Epidermal melanocyte (primary cell): Measurements from ENCODE around the gene CRYAB.
A peak's percentile ranks its signal among the peaks of the same experiment; 100 is the strongest.
"Not testable (repeated sequence)": the region's sequence is repeated elsewhere in the genome, so short reads cannot be mapped to it uniquely, and the experiment has no call there.

Experiments used
- DNase-seq: peaks from one replicate; pipeline ENCODE4 v3.0.0; 2011; ENCODE audit warnings: low spot score; ENCODE audit not compliant: insufficient read length

Gene CRYAB

GRCh38 chr11:111908639-111909305 is 2.8 kb downstream of the CRYAB start:
- DNase-seq, result no peak

DNA sequence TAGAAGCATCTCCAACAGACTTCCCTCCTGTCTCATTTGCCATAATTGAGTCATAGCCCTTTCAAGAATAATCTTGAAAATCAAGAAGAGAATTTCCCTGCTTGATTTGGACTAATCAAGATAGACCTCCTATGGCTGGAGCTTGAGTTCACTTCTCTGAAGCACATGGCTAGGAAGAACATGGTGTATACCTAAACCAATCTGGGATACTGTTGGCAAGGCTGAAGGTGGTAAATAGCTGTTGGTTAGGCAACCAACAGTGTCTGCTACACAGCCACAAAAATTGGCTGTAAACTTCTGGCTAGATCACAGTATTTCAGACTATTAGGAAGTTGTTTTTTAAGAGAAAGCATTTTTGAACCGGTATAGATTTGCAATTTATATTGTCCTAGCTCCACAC is 4.9 kb downstream of the CRYAB start:
- DNase-seq, result no peak

DNA sequence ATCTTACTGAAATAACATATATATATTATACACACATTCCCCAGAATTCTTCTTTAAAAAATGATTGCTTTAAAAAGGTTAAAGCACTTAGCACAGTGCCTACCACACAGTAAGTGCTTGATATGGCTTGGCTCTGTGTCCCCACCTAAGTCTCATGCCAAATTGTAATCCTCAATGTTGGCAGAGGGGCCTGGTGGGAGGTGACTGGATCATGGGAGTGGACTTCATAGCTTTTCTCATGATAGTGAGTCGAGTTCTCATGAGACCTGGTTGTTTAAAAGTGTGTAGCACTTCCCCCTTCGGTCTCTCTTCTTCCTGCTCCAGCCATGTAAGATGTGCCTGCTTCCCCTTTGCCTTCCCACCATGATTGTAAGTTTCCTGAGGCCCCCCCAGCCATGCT is 6.2 kb downstream of the CRYAB start:
- no peak for DNase-seq

- DNase-seq, result no peak
Measured at GRCh38 chr11:111886844-111887243, 24.7 kb downstream of the CRYAB start.

- DNase-seq, result no peak
Measured at GRCh38 chr11:111886032-111886431, 25.5 kb downstream of the CRYAB start.

DNA sequence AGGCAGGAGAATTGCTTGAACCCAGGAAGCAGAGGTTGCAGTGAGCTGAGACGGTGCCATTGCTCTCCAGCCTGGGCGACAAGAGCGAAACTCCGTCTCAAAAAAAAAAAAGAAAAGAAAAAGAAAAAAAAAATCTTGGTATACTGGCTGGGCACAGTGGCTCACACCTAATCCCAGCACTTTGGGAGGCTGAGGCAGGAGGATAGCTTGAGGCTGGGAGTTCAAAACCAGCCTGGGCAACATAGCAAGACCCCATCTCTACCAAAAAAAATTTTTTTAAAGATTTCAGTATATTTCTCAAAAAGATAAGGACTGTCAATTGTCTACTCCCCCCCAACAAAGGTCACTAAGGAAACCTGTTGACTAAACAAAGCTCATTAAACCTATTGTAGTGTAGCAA is 26.5 kb downstream of the CRYAB start:
- not testable (repeated sequence) for DNase-seq

GRCh38 chr11:111882202-111882601 is 29.4 kb downstream of the CRYAB start:
- no peak for DNase-seq

GRCh38 chr11:111879637-111879960 is 32.0 kb downstream of the CRYAB start:
- DNase-seq, result no peak

DNA sequence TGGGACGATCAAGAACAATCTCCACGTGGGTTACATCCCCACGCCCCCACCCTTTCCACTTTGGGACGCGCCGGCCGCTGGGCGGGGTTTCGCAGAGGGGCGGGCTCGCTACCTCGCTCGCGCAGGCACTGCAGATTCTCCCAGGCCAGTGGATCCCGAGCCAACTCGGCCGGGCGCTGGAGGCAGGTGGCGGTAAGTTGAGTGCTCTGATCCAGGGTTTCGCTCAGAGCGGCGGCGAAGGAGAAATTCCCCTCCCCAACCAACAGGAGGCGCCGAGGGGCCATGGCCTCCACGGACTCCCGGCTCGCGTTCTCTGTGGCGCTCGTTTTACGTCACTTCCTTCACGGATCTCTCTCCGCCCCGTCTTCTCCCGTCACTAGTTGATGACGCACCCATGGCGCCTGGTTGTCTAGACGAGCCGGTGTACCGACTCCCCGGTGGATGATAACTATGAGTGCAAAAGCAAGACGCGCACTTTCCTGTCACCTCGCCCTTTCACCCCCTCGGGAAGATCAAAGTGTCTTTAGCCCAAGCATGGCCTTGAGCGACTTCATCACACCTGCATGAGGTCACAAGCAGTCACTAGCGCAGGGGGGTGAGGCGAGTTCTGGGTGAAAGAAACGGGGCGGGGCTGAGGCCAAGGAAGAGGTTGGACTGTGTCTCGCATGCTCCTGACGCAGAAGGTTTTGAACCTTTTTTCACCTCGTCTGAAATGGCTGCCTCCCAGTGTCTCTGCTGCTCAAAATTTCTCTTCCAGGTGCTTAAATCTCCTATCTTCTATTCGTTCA is 32.5 kb downstream of the CRYAB start, which contains the start of the genes CFAP68 and FDXACB1:
Gene CFAP68 (plus strand): TSS at position 693 of the 788 bp plus-strand sequence. CDS start 20 bp downstream, at position 713.
Gene FDXACB1 (minus strand): TSS at position 317 of the 788 bp plus-strand sequence. CDS start 33 bp downstream, at position 284.
- DNase-seq, result peak; percentile 92

- no peak for DNase-seq
Measured at GRCh38 chr11:111878385-111878848, 33.2 kb downstream of the CRYAB start.

GRCh38 chr11:111871693-111872161 is 39.8 kb downstream of the CRYAB start:
- DNase-seq, result no peak

DNA sequence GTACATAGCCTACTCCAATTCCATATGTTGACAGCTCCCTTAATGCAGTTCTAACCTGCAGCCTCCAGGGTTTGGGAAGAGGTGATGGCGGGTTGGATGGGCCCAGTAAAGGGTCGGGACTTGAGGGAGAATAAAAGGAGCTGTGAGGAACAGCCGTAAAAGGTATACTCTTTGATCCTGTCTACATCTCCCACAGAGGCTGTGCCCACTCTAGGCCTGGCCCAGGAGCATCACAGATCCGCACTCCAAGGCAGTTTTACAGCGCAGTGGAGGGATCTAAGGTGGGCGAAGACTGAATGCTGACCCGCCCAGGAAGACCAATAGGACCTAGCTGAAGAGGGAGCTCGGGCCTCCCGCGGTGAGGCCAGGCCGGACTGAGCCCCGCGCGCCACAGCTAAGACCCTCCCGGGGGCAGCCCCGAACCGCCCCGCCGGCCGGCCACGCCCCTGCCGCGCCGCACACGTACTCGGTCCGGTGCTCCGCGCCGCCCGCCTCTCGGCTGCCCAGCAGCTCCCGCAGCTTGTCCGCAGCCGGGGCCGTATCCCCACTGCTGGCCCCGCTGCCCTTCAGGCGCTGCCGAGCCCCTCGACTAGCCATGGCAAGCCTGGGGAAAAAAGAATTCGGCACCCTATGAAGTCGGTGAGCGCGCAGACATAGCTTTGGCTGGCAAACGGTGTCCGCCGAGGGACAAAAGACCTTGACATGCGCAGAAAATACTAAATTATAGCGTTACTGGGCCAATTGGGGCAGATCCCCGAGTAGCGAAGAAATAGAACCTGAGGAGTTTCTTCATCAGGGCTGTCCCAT is 40.5 kb downstream of the CRYAB start, which contains the start of gene ALG9:
Gene ALG9 (minus strand): TSS at position 696 of the 807 bp plus-strand sequence. CDS start 99 bp downstream, at position 597.
- DNase-seq, result peak; percentile 64

GRCh38 chr11:111870522-111870885 is 41.1 kb downstream of the CRYAB start:
- no peak for DNase-seq

DNA sequence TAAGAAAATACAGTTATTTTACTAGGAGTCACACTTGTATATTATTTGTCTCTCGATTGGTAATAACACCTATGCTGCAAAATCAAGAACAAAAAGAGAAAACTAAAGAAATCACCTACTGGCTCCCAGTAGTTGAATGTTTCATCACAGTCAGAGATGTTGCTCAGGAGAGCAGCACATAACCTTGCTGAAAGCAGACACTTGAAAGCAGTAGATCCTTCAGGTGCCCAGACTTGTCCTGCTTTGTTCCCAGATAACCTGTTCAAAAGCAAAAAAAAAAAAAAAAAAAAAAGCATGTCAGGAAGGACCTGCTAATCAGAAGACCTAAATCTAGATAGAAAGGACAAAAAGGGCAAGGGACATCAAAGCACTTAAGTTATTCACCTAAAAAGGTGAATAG is 41.5 kb downstream of the CRYAB start:
- DNase-seq, result no peak

GRCh38 chr11:111860257-111860656 is 51.3 kb downstream of the CRYAB start:
- no peak for DNase-seq
